Measurements from ENCODE around the gene PPP6R3. TPM values are rescaled to one million over a fixed set of nuclear protein-coding genes. Genes with fewer than 3 reads are reported as not detected.
"Not testable (repeated sequence)": the region's sequence is repeated elsewhere in the genome, so short reads cannot be mapped to it uniquely, and the experiment has no call there.

Gene PPP6R3
- total and polyA plus RNA-seq, 9 donors, result 44.3 to 80.9 (median 52.2) TPM

DNA sequence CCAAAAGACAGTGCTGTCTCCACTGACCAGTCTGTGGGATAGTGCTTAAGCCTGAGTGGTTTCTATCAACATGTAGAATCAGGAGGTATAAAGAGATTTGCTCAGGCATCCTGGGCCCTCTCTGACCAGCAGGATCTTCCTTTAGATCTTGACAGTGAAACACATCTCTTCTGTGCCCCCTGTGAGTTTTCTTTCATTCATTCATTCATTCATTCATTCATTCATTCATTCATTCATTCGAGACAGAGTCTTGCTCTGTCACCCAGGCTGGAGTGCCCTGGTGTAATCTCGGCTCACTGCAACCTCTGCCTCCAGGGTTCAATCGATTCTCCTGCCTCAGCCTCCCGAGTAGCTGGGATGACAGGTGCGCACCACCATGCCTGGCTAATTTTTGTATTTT, 26.4 kb upstream of the PPP6R3 start:
- H3K9me3 ChIP-seq (replicated peaks; ENCODE audit: control insufficient read depth, low read depth, low read length); H3K4me3 ChIP-seq (ENCODE audit: low read length); DNase-seq; H3K27ac ChIP-seq (ENCODE audit: low read length); H3K27me3 ChIP-seq (ENCODE audit: control insufficient read depth, insufficient read depth, low read length): not testable (repeated sequence)
- Histone ChIP-seq H3K4me1 (ENCODE audit: control insufficient read depth, insufficient read depth, low read length) (peaks cover 51% of the 10 kb centered on the region), H3K36me3 (ENCODE audit: control insufficient read depth, insufficient read depth, low read length) (peaks cover 72% of the 10 kb centered on the region)
- WGBS (ENCODE audit: insufficient coverage), result 95% methylated on average over 3 of the region's 5 CpGs

- WGBS (ENCODE audit: insufficient coverage), result 87% methylated on average over 10 of the region's 16 CpGs
- peaks cover 71% of the 10 kb centered on the region for H3K36me3 ChIP-seq (ENCODE audit: control insufficient read depth, insufficient read depth, low read length)
- peaks cover 62% of the 10 kb centered on the region for H3K4me1 ChIP-seq (ENCODE audit: control insufficient read depth, insufficient read depth, low read length)
- no peaks in the 10 kb centered on the region for H3K27me3 ChIP-seq (ENCODE audit: control insufficient read depth, insufficient read depth, low read length)
- H3K27ac ChIP-seq (ENCODE audit: low read length), result no peak overlapping the region
- no peak for DNase-seq
- no peaks in the 10 kb centered on the region for H3K9me3 ChIP-seq (replicated peaks; ENCODE audit: control insufficient read depth, low read depth, low read length)
- H3K4me3 ChIP-seq (ENCODE audit: low read length), result no peak overlapping the region
Measured at GRCh38 chr11:68436162-68436888, 24.2 kb upstream of the PPP6R3 start.

GRCh38 chr11:68436985-68437926, 23.3 kb upstream of the PPP6R3 start:
- Histone ChIP-seq H3K27me3 (ENCODE audit: control insufficient read depth, insufficient read depth, low read length) (no peaks in the 10 kb centered on the region), H3K27ac (ENCODE audit: low read length) (peak overlapping the region; percentile 29), H3K9me3 (replicated peaks; ENCODE audit: control insufficient read depth, low read depth, low read length) (no peaks in the 10 kb centered on the region), H3K4me3 (ENCODE audit: low read length) (no peak overlapping the region), H3K36me3 (ENCODE audit: control insufficient read depth, insufficient read depth, low read length) (peaks cover 76% of the 10 kb centered on the region), H3K4me1 (ENCODE audit: control insufficient read depth, insufficient read depth, low read length) (peaks cover 53% of the 10 kb centered on the region)
- DNase-seq, result peak; percentile 82
- whole genome bisulfite sequencing (ENCODE audit: insufficient coverage), result 31% methylated on average over 23 of the region's 34 CpGs

- H3K4me1 ChIP-seq (ENCODE audit: control insufficient read depth, insufficient read depth, low read length), result peaks cover 44% of the 10 kb centered on the region
- no peaks in the 10 kb centered on the region for H3K27me3 ChIP-seq (ENCODE audit: control insufficient read depth, insufficient read depth, low read length)
- WGBS (ENCODE audit: insufficient coverage), result 82% methylated on average over 23 of the region's 34 CpGs
- no peak for DNase-seq
- H3K27ac ChIP-seq (ENCODE audit: low read length), result no peak overlapping the region
- peaks cover 83% of the 10 kb centered on the region for H3K36me3 ChIP-seq (ENCODE audit: control insufficient read depth, insufficient read depth, low read length)
- no peak overlapping the region for H3K4me3 ChIP-seq (ENCODE audit: low read length)
- H3K9me3 ChIP-seq (replicated peaks; ENCODE audit: control insufficient read depth, low read depth, low read length), result no peaks in the 10 kb centered on the region
Measured at GRCh38 chr11:68437927-68438657, 22.5 kb upstream of the PPP6R3 start.

DNA sequence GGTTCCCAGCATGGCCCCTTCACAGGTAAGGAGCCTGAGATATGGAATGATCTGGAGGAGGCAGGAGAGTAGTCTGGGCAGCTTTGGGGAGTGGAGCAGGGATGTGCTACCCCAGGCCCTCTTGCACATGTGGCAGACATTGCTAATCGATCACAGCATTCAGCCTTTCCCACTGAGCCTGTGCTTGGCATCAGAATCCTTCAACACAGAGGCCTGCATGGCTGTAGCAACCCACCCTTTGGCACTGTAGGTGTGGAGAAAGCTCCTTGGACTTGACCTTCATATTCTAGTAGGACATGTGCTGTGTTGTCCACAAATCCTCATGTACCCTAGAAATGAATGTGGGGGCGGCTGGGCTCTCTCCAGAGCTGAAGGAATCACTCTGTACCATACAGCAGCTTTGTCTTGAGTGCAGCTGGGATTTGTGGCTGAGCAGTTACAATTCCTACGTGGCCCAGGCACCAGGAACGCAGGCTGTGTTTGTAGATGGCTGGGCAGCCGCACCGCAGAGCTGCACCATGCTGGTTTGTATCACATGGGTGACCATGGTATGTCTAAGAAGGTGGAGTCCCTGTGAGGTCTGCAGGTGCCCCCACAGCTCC, 21.8 kb upstream of the PPP6R3 start:
- no peak overlapping the region for H3K27ac ChIP-seq (ENCODE audit: low read length)
- H3K4me1 ChIP-seq (ENCODE audit: control insufficient read depth, insufficient read depth, low read length), result peaks cover 38% of the 10 kb centered on the region
- no CpG with 5 or more reads among the region's 6 CpGs for WGBS (ENCODE audit: insufficient coverage)
- DNase-seq, result no peak
- no peaks in the 10 kb centered on the region for H3K9me3 ChIP-seq (replicated peaks; ENCODE audit: control insufficient read depth, low read depth, low read length)
- no peak overlapping the region for H3K4me3 ChIP-seq (ENCODE audit: low read length)
- H3K27me3 ChIP-seq (ENCODE audit: control insufficient read depth, insufficient read depth, low read length), result no peaks in the 10 kb centered on the region
- peaks cover 76% of the 10 kb centered on the region for H3K36me3 ChIP-seq (ENCODE audit: control insufficient read depth, insufficient read depth, low read length)

DNA sequence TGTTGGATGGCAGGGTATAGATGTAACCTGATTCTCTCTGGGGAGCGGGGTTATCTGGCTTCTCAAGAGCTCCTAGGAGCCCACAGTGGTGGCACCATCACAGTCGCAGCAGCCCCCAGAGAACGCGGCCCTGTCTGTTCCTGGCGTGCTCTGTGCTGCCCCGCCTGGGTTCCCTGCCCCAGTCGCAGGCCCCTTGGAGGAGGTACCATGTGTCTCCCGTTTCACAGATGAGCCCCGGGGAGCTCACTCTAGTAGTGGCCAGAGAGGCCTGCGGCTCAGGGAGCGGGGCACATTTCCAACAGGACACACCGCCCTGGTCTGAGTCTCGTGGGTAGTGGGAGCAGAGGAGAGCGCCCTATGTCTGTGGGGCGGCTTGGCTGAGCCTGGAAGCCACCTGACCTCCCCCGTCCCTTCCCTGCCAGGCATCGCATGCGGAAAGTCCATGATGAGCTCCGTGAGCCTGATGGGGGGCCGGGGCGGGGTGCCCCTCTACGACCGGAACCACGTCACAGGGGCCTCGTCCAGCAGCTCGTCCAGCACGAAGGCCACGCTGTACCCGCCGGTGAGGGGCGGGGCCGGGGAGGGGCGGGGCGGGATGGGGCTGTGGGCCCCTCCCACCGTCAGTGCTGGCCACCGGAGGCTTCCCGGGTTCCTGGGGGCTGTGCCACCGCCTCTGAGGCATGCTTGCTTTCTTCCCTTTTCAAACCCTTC, 21.0 kb upstream of the PPP6R3 start:
- peaks cover 72% of the 10 kb centered on the region for H3K36me3 ChIP-seq (ENCODE audit: control insufficient read depth, insufficient read depth, low read length)
- no peaks in the 10 kb centered on the region for H3K9me3 ChIP-seq (replicated peaks; ENCODE audit: control insufficient read depth, low read depth, low read length)
- WGBS (ENCODE audit: insufficient coverage), result 44% methylated on average over 24 of the region's 38 CpGs
- DNase-seq, result no peak
- H3K27me3 ChIP-seq (ENCODE audit: control insufficient read depth, insufficient read depth, low read length), result no peaks in the 10 kb centered on the region
- peaks cover 35% of the 10 kb centered on the region for H3K4me1 ChIP-seq (ENCODE audit: control insufficient read depth, insufficient read depth, low read length)
- no peak overlapping the region for H3K27ac ChIP-seq (ENCODE audit: low read length)
- H3K4me3 ChIP-seq (ENCODE audit: low read length), result no peak overlapping the region

GRCh38 chr11:68440224-68440623, 20.3 kb upstream of the PPP6R3 start:
- Histone ChIP-seq H3K36me3 (ENCODE audit: control insufficient read depth, insufficient read depth, low read length) (peaks cover 70% of the 10 kb centered on the region), H3K9me3 (replicated peaks; ENCODE audit: control insufficient read depth, low read depth, low read length) (no peaks in the 10 kb centered on the region), H3K4me3 (ENCODE audit: low read length) (no peak overlapping the region), H3K27me3 (ENCODE audit: control insufficient read depth, insufficient read depth, low read length) (no peaks in the 10 kb centered on the region), H3K4me1 (ENCODE audit: control insufficient read depth, insufficient read depth, low read length) (peaks cover 35% of the 10 kb centered on the region), H3K27ac (ENCODE audit: low read length) (no peak overlapping the region)
- no peak for DNase-seq
- WGBS (ENCODE audit: insufficient coverage), result 64% methylated on average over 8 of the region's 8 CpGs

GRCh38 chr11:68441466-68442230, 18.9 kb upstream of the PPP6R3 start:
- Histone ChIP-seq H3K27me3 (ENCODE audit: control insufficient read depth, insufficient read depth, low read length) (no peaks in the 10 kb centered on the region), H3K27ac (ENCODE audit: low read length) (no peak overlapping the region), H3K4me1 (ENCODE audit: control insufficient read depth, insufficient read depth, low read length) (peaks cover 36% of the 10 kb centered on the region), H3K9me3 (replicated peaks; ENCODE audit: control insufficient read depth, low read depth, low read length) (no peaks in the 10 kb centered on the region), H3K4me3 (ENCODE audit: low read length) (no peak overlapping the region), H3K36me3 (ENCODE audit: control insufficient read depth, insufficient read depth, low read length) (peaks cover 72% of the 10 kb centered on the region)
- 27% methylated on average over 3 of the region's 6 CpGs for WGBS (ENCODE audit: insufficient coverage)
- no peak for DNase-seq

DNA sequence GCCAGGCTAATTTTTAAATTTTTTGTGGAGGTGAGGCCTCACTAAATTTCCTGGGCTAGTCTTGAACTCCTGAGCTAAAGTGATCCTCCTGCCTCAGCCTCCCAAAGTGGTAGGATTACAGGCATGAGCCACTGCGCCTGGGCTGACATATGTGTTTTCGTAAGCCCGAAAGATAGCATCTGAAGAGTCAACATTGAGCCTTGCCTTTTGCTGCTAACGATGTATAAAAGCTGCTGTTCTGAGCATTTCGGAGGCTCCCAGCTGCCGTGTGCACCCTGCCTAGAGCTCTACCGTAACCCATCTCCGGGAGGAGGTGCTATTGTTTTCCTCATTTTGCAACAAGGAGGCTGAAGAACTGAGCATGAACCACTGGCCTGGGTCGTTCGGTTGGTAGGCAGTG, 18.1 kb upstream of the PPP6R3 start:
- Histone ChIP-seq H3K4me3 (ENCODE audit: low read length) (no peak overlapping the region), H3K27me3 (ENCODE audit: control insufficient read depth, insufficient read depth, low read length) (no peaks in the 10 kb centered on the region), H3K4me1 (ENCODE audit: control insufficient read depth, insufficient read depth, low read length) (peaks cover 32% of the 10 kb centered on the region), H3K27ac (ENCODE audit: low read length) (no peak overlapping the region), H3K9me3 (replicated peaks; ENCODE audit: control insufficient read depth, low read depth, low read length) (no peaks in the 10 kb centered on the region), H3K36me3 (ENCODE audit: control insufficient read depth, insufficient read depth, low read length) (peaks cover 74% of the 10 kb centered on the region)
- WGBS (ENCODE audit: insufficient coverage), result 93% methylated on average over 8 of the region's 10 CpGs
- no peak for DNase-seq
